ENCODE measurements around the gene PIN1. TPM values are rescaled to one million over a fixed set of nuclear protein-coding genes. Genes with fewer than 3 reads are reported as not detected.

PIN1 gene
- total and polyA plus RNA-seq, 2 of the 8 experiments (the other 6 are each of a cell fraction or from before 2014, with no cell fraction given) = 78.3 to 90.8 TPM

GRCh38 chr19:9877780-9878510 lies 42.8 kb downstream of the PIN1 start (continued):
- TF ChIP-seq, protein P1, sequence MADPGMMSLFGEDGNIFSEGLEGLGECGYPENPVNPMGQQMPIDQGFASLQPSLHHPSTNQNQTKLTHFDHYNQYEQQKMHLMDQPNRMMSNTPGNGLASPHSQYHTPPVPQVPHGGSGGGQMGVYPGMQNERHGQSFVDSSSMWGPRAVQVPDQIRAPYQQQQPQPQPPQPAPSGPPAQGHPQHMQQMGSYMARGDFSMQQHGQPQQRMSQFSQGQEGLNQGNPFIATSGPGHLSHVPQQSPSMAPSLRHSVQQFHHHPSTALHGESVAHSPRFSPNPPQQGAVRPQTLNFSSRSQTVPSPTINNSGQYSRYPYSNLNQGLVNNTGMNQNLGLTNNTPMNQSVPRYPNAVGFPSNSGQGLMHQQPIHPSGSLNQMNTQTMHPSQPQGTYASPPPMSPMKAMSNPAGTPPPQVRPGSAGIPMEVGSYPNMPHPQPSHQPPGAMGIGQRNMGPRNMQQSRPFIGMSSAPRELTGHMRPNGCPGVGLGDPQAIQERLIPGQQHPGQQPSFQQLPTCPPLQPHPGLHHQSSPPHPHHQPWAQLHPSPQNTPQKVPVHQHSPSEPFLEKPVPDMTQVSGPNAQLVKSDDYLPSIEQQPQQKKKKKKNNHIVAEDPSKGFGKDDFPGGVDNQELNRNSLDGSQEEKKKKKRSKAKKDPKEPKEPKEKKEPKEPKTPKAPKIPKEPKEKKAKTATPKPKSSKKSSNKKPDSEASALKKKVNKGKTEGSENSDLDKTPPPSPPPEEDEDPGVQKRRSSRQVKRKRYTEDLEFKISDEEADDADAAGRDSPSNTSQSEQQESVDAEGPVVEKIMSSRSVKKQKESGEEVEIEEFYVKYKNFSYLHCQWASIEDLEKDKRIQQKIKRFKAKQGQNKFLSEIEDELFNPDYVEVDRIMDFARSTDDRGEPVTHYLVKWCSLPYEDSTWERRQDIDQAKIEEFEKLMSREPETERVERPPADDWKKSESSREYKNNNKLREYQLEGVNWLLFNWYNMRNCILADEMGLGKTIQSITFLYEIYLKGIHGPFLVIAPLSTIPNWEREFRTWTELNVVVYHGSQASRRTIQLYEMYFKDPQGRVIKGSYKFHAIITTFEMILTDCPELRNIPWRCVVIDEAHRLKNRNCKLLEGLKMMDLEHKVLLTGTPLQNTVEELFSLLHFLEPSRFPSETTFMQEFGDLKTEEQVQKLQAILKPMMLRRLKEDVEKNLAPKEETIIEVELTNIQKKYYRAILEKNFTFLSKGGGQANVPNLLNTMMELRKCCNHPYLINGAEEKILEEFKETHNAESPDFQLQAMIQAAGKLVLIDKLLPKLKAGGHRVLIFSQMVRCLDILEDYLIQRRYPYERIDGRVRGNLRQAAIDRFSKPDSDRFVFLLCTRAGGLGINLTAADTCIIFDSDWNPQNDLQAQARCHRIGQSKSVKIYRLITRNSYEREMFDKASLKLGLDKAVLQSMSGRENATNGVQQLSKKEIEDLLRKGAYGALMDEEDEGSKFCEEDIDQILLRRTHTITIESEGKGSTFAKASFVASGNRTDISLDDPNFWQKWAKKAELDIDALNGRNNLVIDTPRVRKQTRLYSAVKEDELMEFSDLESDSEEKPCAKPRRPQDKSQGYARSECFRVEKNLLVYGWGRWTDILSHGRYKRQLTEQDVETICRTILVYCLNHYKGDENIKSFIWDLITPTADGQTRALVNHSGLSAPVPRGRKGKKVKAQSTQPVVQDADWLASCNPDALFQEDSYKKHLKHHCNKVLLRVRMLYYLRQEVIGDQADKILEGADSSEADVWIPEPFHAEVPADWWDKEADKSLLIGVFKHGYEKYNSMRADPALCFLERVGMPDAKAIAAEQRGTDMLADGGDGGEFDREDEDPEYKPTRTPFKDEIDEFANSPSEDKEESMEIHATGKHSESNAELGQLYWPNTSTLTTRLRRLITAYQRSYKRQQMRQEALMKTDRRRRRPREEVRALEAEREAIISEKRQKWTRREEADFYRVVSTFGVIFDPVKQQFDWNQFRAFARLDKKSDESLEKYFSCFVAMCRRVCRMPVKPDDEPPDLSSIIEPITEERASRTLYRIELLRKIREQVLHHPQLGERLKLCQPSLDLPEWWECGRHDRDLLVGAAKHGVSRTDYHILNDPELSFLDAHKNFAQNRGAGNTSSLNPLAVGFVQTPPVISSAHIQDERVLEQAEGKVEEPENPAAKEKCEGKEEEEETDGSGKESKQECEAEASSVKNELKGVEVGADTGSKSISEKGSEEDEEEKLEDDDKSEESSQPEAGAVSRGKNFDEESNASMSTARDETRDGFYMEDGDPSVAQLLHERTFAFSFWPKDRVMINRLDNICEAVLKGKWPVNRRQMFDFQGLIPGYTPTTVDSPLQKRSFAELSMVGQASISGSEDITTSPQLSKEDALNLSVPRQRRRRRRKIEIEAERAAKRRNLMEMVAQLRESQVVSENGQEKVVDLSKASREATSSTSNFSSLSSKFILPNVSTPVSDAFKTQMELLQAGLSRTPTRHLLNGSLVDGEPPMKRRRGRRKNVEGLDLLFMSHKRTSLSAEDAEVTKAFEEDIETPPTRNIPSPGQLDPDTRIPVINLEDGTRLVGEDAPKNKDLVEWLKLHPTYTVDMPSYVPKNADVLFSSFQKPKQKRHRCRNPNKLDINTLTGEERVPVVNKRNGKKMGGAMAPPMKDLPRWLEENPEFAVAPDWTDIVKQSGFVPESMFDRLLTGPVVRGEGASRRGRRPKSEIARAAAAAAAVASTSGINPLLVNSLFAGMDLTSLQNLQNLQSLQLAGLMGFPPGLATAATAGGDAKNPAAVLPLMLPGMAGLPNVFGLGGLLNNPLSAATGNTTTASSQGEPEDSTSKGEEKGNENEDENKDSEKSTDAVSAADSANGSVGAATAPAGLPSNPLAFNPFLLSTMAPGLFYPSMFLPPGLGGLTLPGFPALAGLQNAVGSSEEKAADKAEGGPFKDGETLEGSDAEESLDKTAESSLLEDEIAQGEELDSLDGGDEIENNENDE (IDR thresholded peaks at IDR 0.05; ENCODE audit: insufficient replicate concordance, low read length) = no peak
- TF ChIP-seq GTF2F1 (IDR thresholded peaks at IDR 0.05; ENCODE audit: borderline replicate concordance, low read depth, low read length) = no peak
- TF ChIP-seq, protein P2, sequence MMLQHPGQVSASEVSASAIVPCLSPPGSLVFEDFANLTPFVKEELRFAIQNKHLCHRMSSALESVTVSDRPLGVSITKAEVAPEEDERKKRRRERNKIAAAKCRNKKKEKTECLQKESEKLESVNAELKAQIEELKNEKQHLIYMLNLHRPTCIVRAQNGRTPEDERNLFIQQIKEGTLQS (IDR thresholded peaks at IDR 0.05; ENCODE audit: insufficient read depth, low read depth, low read length) = no peak
